ENCODE results near the gene CRISPLD2. TPM values are rescaled to one million over a fixed set of nuclear protein-coding genes. Genes with fewer than 3 reads are reported as not detected.

The CRISPLD2 gene
- total RNA-seq, 5 donors from 2014 or later (not counting 1 experiment from before 2014, with no cell fraction given) = 0.76 to 2.8 (median 1.8) TPM

- WGBS (ENCODE audit: insufficient coverage) = 89% methylated on average over 5 of the region's 11 CpGs
- H3K9me3 Mint-ChIP-seq = no peaks in the 10 kb centered on the region
- ChIA-PET CTCF (no interaction called here), POLR2A (interaction anchor here in 1 of 2 donors (0.7 kb wide), 1 partner anchor 12 kb away, joined by 3 read pairs; no protein-coding TSS in a partner anchor)
- H3K4me1 ChIP-seq (ENCODE audit: control insufficient read depth in 1 of 2, extremely low read depth in 1 of 2, insufficient read depth in 2 of 2, low read length in 2 of 2) = no peaks in the 10 kb centered on the region
- H3K27me3 ChIP-seq (replicated peaks in 1 of 2; ENCODE audit: control insufficient read depth in 2 of 2, extremely low read depth in 1 of 2, insufficient read depth in 2 of 2, low read length in 1 of 2) = peaks cover 0 to 50% of the 10 kb centered on the region in 2 experiments
- H3K27ac ChIP-seq (ENCODE audit: low read length) = no peak overlapping the region
- no peaks in the 10 kb centered on the region for H3K36me3 ChIP-seq (ENCODE audit: control insufficient read depth in 2 of 2, extremely low read depth in 1 of 2, insufficient read depth in 1 of 2, low read length in 1 of 2)
- H3K36me3 Mint-ChIP-seq = no peaks in the 10 kb centered on the region
- H3K4me3 ChIP-seq (ENCODE audit: control insufficient read depth in 1 of 2, extremely low read depth in 1 of 2, low read length in 1 of 2) = no peak overlapping the region
- H3K4me3 Mint-ChIP-seq = no peak overlapping the region
- H3K9me3 ChIP-seq = no peaks in the 10 kb centered on the region
- H3K27ac Mint-ChIP-seq = no peak overlapping the region
- DNase-seq (no peak), ATAC-seq (replicated peaks in 1 of 4) (no peak)
- H3K27me3 Mint-ChIP-seq = peaks cover 21 to 28% of the 10 kb centered on the region in 2 donors
- H3K4me1 Mint-ChIP-seq = no peaks in the 10 kb centered on the region
Observed at GRCh38 chr16:84917492-84917891, 97.7 kb downstream of the CRISPLD2 start.

- Mint-ChIP-seq H3K36me3 (no peaks in the 10 kb centered on the region), H3K9me3 (no peaks in the 10 kb centered on the region), H3K27me3 (peaks cover 21 to 27% of the 10 kb centered on the region in 2 donors), H3K4me3 (no peak overlapping the region), H3K4me1 (no peaks in the 10 kb centered on the region), H3K27ac (peak overlapping the region in 1 of 2 donors; percentile 32)
- Histone ChIP-seq H3K9me3 (no peaks in the 10 kb centered on the region), H3K27me3 (replicated peaks in 1 of 2; ENCODE audit: control insufficient read depth in 2 of 2, extremely low read depth in 1 of 2, insufficient read depth in 2 of 2, low read length in 1 of 2) (peaks cover 0 to 44% of the 10 kb centered on the region in 2 experiments), H3K4me3 (ENCODE audit: control insufficient read depth in 1 of 2, extremely low read depth in 1 of 2, low read length in 1 of 2) (no peak overlapping the region), H3K36me3 (ENCODE audit: control insufficient read depth in 2 of 2, extremely low read depth in 1 of 2, insufficient read depth in 1 of 2, low read length in 1 of 2) (no peaks in the 10 kb centered on the region), H3K4me1 (ENCODE audit: control insufficient read depth in 1 of 2, extremely low read depth in 1 of 2, insufficient read depth in 2 of 2, low read length in 2 of 2) (no peaks in the 10 kb centered on the region), H3K27ac (ENCODE audit: low read length) (no peak overlapping the region)
- POLR2A ChIA-PET = interaction anchor here in 1 of 2 donors (0.7 kb wide), 1 partner anchor 13 kb away, joined by 3 read pairs; no protein-coding TSS in a partner anchor
- DNase-seq = no peak
- 72% methylated on average over 14 of the region's 20 CpGs for WGBS (ENCODE audit: insufficient coverage)
- CTCF ChIA-PET = no interaction called here
- ATAC-seq (replicated peaks in 1 of 4) = no peak
Observed at GRCh38 chr16:84918006-84918909, 98.5 kb downstream of the CRISPLD2 start.

GRCh38 chr16:84919269-84919668 is 99.5 kb downstream of the CRISPLD2 start:
- POLR2A ChIA-PET = no interaction called here
- H3K27me3 Mint-ChIP-seq = peaks cover 20 to 21% of the 10 kb centered on the region in 2 donors
- no peak overlapping the region for H3K27ac Mint-ChIP-seq
- no peaks in the 10 kb centered on the region for H3K36me3 ChIP-seq (ENCODE audit: control insufficient read depth in 2 of 2, extremely low read depth in 1 of 2, insufficient read depth in 1 of 2, low read length in 1 of 2)
- DNase-seq = no peak
- H3K4me1 Mint-ChIP-seq = no peaks in the 10 kb centered on the region
- no peaks in the 10 kb centered on the region for H3K9me3 ChIP-seq
- no peak for ATAC-seq (replicated peaks in 1 of 4)
- CTCF ChIA-PET = interaction anchor here in 1 of 2 donors (0.6 kb wide), 1 partner anchor 127 kb away, joined by 3 read pairs; no protein-coding TSS in a partner anchor
- WGBS (ENCODE audit: insufficient coverage) = 90% methylated on average over 5 of the region's 7 CpGs
- H3K27ac ChIP-seq (ENCODE audit: low read length) = no peak overlapping the region
- H3K4me3 Mint-ChIP-seq = no peak overlapping the region
- no peaks in the 10 kb centered on the region for H3K4me1 ChIP-seq (ENCODE audit: control insufficient read depth in 1 of 2, extremely low read depth in 1 of 2, insufficient read depth in 2 of 2, low read length in 2 of 2)
- H3K36me3 Mint-ChIP-seq = no peaks in the 10 kb centered on the region
- H3K27me3 ChIP-seq (replicated peaks in 1 of 2; ENCODE audit: control insufficient read depth in 2 of 2, extremely low read depth in 1 of 2, insufficient read depth in 2 of 2, low read length in 1 of 2) = peaks cover 0 to 39% of the 10 kb centered on the region in 2 experiments
- no peaks in the 10 kb centered on the region for H3K9me3 Mint-ChIP-seq
- no peak overlapping the region for H3K4me3 ChIP-seq (ENCODE audit: control insufficient read depth in 1 of 2, extremely low read depth in 1 of 2, low read length in 1 of 2)

- no peaks in the 10 kb centered on the region for H3K9me3 ChIP-seq
- no peaks in the 10 kb centered on the region for H3K9me3 Mint-ChIP-seq
- no peak overlapping the region for H3K4me3 ChIP-seq (ENCODE audit: control insufficient read depth in 1 of 2, extremely low read depth in 1 of 2, low read length in 1 of 2)
- H3K4me1 ChIP-seq (ENCODE audit: control insufficient read depth in 1 of 2, extremely low read depth in 1 of 2, insufficient read depth in 2 of 2, low read length in 2 of 2) = no peaks in the 10 kb centered on the region
- CTCF ChIA-PET = interaction anchor here in 1 of 2 donors (0.6 kb wide), 1 partner anchor 127 kb away, joined by 3 read pairs; no protein-coding TSS in a partner anchor
- no peak overlapping the region for H3K27ac Mint-ChIP-seq
- peaks cover 18 to 21% of the 10 kb centered on the region in 2 donors for H3K27me3 Mint-ChIP-seq
- no peaks in the 10 kb centered on the region for H3K36me3 Mint-ChIP-seq
- no peak for ATAC-seq (replicated peaks in 1 of 4)
- H3K36me3 ChIP-seq (ENCODE audit: control insufficient read depth in 2 of 2, extremely low read depth in 1 of 2, insufficient read depth in 1 of 2, low read length in 1 of 2) = no peaks in the 10 kb centered on the region
- H3K27ac ChIP-seq (ENCODE audit: low read length) = no peak overlapping the region
- POLR2A ChIA-PET = no interaction called here
- H3K27me3 ChIP-seq (replicated peaks in 1 of 2; ENCODE audit: control insufficient read depth in 2 of 2, extremely low read depth in 1 of 2, insufficient read depth in 2 of 2, low read length in 1 of 2) = peaks cover 0 to 39% of the 10 kb centered on the region in 2 experiments
- 64% methylated on average over 13 of the region's 13 CpGs for WGBS (ENCODE audit: insufficient coverage)
- no peak overlapping the region for H3K4me3 Mint-ChIP-seq
- no peak for DNase-seq
- no peaks in the 10 kb centered on the region for H3K4me1 Mint-ChIP-seq
Observed at GRCh38 chr16:84919708-84920107, 99.9 kb downstream of the CRISPLD2 start.

GRCh38 chr16:84920333-84920732 is 100.5 kb downstream of the CRISPLD2 start:
- Histone ChIP-seq H3K27ac (ENCODE audit: low read length) (no peak overlapping the region), H3K27me3 (replicated peaks in 1 of 2; ENCODE audit: control insufficient read depth in 2 of 2, extremely low read depth in 1 of 2, insufficient read depth in 2 of 2, low read length in 1 of 2) (peaks cover 0 to 40% of the 10 kb centered on the region in 2 experiments), H3K4me3 (ENCODE audit: control insufficient read depth in 1 of 2, extremely low read depth in 1 of 2, low read length in 1 of 2) (no peak overlapping the region), H3K4me1 (ENCODE audit: control insufficient read depth in 1 of 2, extremely low read depth in 1 of 2, insufficient read depth in 2 of 2, low read length in 2 of 2) (no peaks in the 10 kb centered on the region), H3K9me3 (no peaks in the 10 kb centered on the region), H3K36me3 (ENCODE audit: control insufficient read depth in 2 of 2, extremely low read depth in 1 of 2, insufficient read depth in 1 of 2, low read length in 1 of 2) (no peaks in the 10 kb centered on the region)
- no peak overlapping the region for H3K4me3 Mint-ChIP-seq
- peaks cover 18 to 21% of the 10 kb centered on the region in 2 donors for H3K27me3 Mint-ChIP-seq
- WGBS (ENCODE audit: insufficient coverage) = 92% methylated on average over 7 of the region's 8 CpGs
- H3K36me3 Mint-ChIP-seq = no peaks in the 10 kb centered on the region
- no peak overlapping the region for H3K27ac Mint-ChIP-seq
- ChIA-PET CTCF (no interaction called here), POLR2A (no interaction called here)
- no peaks in the 10 kb centered on the region for H3K4me1 Mint-ChIP-seq
- no peak for ATAC-seq (replicated peaks in 1 of 4)
- DNase-seq = no peak
- no peaks in the 10 kb centered on the region for H3K9me3 Mint-ChIP-seq

GRCh38 chr16:84922351-84923120 is 102.8 kb downstream of the CRISPLD2 start:
- no peak overlapping the region for H3K4me3 Mint-ChIP-seq
- H3K27ac Mint-ChIP-seq = no peak overlapping the region
- DNase-seq (no peak), ATAC-seq (replicated peaks in 1 of 4) (no peak)
- peaks cover 11% of the 10 kb centered on the region in 2 donors for H3K27me3 Mint-ChIP-seq
- Histone ChIP-seq H3K4me1 (ENCODE audit: control insufficient read depth in 1 of 2, extremely low read depth in 1 of 2, insufficient read depth in 2 of 2, low read length in 2 of 2) (no peaks in the 10 kb centered on the region), H3K9me3 (no peaks in the 10 kb centered on the region), H3K4me3 (ENCODE audit: control insufficient read depth in 1 of 2, extremely low read depth in 1 of 2, low read length in 1 of 2) (no peak overlapping the region), H3K27ac (ENCODE audit: low read length) (no peak overlapping the region), H3K27me3 (replicated peaks in 1 of 2; ENCODE audit: control insufficient read depth in 2 of 2, extremely low read depth in 1 of 2, insufficient read depth in 2 of 2, low read length in 1 of 2) (peaks cover 0 to 26% of the 10 kb centered on the region in 2 experiments), H3K36me3 (ENCODE audit: control insufficient read depth in 2 of 2, extremely low read depth in 1 of 2, insufficient read depth in 1 of 2, low read length in 1 of 2) (no peaks in the 10 kb centered on the region)
- no peaks in the 10 kb centered on the region for H3K4me1 Mint-ChIP-seq
- CTCF ChIA-PET = interaction anchor here in 1 of 2 donors (0.6 kb wide), 1 partner anchor 126 kb away, joined by 7 read pairs; no protein-coding TSS in a partner anchor
- no peaks in the 10 kb centered on the region for H3K36me3 Mint-ChIP-seq
- no peaks in the 10 kb centered on the region for H3K9me3 Mint-ChIP-seq
- POLR2A ChIA-PET = no interaction called here
- WGBS (ENCODE audit: insufficient coverage) = 74% methylated on average over 17 of the region's 19 CpGs
